Anterior cingulate cortex (tissue), 58 donors: Measurements from ENCODE around the gene CYP4F11.
"Not testable (repeated sequence)": the region's sequence is repeated elsewhere in the genome, so short reads cannot be mapped to it uniquely, and the experiment has no call there.

Experiments
- DNase-seq, 58 donors: peaks; one replicate each; lab custom pipeline; 2025; lab: John Stamatoyannopoulos, UW

Gene CYP4F11

GRCh38 chr19:15923702-15924101 lies 10.6 kb downstream of the CYP4F11 start:
- DNase-seq: no peak

DNA sequence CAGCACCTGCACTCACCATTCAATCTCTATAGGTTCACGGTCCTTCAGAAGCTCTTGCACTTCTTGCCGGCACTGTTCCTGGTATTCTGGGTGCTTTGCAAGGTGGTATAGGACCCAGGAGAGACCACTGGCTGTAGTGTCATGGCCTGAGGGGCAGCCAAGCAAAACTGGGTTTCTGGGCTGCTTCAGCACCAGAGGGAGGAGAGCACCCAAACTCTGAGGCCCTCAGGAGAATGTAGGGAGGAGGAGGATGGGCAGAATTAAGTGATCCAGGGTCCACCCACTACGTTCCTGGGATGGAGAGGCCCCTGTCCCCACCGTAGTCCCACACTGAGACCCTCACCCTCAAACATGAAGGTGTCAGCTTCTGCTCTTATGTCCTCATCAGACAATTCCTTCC lies 12.3 kb downstream of the CYP4F11 start:
- no peak for DNase-seq

- DNase-seq: no peak
Observed at GRCh38 chr19:15919243-15919642, 15.1 kb downstream of the CYP4F11 start.

DNA sequence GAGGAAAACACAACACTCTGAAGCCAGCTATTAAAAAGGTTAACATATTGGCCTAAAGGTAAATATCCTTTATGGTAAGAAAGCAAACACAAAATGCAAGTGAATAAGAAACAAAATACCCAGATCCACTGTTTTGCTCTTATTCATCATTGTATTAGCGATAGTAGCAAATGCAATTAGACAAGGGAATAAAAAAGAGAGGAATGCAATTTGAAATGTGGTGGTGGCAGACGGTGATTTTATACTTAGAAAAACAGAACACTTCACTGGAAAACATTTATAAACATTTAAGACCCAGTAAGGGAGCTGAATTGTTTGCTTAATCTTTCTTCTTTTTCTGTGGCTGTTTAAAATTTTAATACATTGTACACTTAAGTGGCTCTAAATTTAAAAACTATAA lies 19.2 kb downstream of the CYP4F11 start:
- no peak for DNase-seq

DNA sequence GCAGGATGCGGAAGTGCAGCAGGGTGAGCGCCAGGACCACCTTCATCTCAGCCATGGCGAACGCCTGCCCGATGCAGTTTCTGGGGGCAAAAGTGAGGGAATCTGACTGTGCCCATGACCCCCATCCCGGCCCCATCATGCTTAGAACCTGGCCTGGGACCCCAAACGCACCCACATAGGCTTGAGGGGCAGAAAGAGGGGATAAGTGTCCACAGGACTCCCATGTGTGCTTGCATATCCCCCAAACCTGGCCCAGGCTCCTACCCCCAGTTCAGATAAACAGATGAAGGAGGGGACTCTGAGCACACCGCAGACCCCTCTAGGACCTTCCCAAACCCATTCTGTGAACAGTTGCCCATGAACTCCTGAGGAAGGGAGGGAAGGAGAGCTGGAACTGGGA lies 20.5 kb downstream of the CYP4F11 start:
- DNase-seq: no peak

DNA sequence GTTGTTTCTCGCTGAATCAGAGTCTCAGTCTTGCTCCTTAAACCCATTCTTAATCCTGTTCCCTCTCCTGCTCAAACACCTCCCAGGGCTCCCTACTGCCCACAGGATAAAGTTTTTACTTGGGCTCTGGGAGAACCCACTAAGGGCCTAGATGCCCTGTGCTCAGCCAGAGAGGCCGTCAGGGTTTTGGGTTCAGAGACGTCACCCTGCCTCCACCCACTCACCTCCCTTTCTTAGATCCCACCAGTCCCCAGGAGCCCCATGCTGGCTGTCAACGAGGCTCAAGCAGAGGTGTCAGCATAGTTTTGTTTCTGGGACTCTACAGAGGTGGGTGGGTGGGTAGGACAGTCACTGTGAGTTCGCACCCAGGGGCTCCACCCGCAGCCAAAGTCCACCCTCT lies 20.9 kb downstream of the CYP4F11 start:
- no peak for DNase-seq

- no peak for DNase-seq
Observed at GRCh38 chr19:15911599-15912235, 22.6 kb downstream of the CYP4F11 start.

DNA sequence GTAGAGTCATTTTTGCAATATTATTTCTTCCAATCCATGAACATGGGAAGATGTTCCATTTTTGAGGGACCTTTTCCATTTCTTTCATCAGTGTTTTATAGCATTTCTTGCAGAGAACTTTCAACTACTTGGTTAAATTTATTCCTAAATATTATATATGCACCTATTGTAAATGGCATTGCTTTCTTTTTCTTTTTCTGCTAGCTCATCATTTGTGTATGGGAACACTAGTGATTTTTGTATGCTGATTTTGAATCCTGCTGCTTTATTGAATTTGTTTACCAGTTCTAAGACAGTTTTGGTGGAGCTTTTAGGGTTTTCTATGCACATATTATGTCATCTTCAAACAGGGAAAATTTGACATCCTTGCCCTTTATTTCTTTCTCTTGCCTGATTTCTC lies 29.3 kb downstream of the CYP4F11 start:
- DNase-seq: no peak

GRCh38 chr19:15902898-15903297 lies 31.4 kb downstream of the CYP4F11 start:
- DNase-seq: not testable (repeated sequence)

- DNase-seq: no peak
Observed at GRCh38 chr19:15902254-15902653, 32.1 kb downstream of the CYP4F11 start.

- DNase-seq: no peak
Observed at GRCh38 chr19:15900504-15900903, 33.8 kb downstream of the CYP4F11 start.

DNA sequence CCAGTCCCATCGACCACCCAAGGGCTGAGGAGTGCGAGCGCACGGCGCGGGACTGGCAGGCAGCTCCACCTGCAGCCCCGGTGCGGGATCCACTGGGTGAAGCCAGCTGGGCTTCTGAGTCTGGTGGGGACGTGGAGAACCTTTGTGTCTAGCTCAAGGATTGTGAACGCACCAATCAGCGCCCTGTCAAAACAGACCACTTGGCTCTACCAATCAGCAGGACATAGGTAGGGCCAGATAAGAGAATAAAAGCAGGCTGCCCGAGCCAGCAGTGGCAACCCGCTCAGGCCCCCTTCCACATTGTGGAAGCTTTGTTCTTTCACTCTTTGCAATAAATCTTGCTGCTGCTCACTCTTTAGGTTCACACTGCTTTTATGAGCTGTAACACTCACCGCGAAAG lies 34.3 kb downstream of the CYP4F11 start:
- DNase-seq: not testable (repeated sequence)

- not testable (repeated sequence) for DNase-seq
Observed at GRCh38 chr19:15899561-15899960, 34.8 kb downstream of the CYP4F11 start.

DNA sequence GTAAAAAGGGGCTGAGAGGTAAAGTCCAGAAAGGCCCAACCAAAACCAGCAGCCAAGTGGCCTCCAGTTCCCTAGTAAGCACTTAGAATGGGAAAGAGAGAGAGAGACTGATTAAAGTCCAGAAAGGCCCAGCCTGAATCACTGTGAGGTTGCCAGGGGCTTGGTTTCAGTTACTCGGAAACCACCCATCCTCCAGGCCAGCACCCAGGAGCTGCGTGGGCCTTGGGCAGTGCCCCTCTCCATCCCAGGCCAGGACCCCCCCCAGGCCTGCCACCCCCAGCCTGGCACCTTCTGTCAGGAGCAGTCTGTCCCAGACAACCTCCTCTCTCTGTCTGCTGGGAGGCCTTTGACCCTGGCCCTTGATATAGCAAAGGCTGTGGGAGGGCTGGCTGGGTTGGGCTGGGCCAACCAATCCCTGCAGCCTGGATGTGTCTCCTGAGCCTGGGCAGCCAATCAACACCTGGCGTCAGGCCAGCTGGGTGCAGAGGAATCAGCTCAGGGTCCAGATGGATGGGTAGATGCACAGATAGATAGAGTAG lies 36.5 kb downstream of the CYP4F11 start, which contains the start of gene CYP4F2:
TSS of gene CYP4F2 (minus strand) at position 337 of the 539 bp plus-strand sequence. CDS start 463 bp downstream, outside the sequence.
- DNase-seq: no peak

- DNase-seq: peak in 1 of 58 donors; percentile 2
Observed at GRCh38 chr19:15897026-15897737, 37.1 kb downstream of the CYP4F11 start.

DNA sequence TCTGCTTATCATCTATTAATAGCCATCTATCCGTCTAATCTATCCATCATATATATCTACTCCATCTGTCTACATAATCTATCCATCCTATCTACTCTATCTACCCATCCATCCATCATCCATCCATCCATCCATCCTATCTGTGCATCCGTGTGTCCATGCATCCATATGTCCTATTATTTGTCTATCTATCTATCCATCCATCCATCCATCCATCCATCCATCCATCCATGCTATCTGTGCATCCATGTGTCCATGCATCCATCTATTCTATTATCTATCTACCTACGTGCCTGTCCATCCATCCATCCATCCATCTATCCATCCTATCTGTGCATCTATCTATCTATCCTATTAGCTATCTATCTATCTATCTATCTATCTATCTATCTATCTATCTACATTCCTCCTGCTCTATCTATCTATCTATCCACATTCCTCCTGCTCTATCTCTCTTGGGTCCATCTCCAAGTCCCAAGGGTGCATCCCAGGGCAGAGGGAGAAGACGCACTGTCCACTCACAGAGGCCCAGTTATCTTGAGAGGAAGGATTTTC lies 38.4 kb downstream of the CYP4F11 start:
- DNase-seq: no peak

DNA sequence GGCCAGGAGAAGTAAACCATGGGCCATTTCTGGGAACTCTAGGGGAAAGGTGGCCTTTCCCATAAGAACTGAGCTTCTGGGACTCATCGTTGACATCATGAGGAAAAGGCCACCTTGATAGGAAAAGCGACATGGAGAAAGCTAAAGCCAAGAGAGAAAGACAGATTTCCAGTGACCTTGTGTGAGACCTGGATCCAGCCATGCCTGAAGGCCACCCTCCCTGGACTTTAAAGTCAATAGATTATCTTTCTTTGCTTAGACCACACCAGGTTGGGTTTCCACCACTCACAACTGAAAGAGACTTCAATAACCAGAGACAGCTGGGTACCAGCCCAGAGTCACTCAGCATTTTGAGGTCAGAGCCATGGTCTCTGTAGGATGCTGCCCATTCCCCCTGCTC lies 40.0 kb downstream of the CYP4F11 start:
- no peak for DNase-seq

DNA sequence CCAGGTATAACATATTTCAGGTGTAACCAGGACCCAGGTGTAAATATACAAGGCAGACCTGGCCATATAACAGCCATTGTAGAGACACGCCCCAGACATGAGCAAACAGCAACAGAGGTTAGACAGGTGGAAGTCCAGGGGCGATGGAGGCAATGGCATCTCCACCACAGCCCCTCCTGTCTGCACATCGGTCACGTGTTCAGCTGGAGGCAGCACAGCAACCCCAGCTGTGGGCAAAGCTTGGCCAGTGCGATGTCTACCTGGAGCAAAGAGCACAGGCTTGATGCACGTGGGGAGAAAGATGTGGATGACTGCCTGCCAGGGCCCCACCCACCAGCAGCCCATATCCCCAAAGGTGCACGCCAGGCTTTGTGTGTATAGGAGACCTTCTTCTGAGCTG lies 40.9 kb downstream of the CYP4F11 start:
- DNase-seq: no peak

GRCh38 chr19:15892012-15892411 lies 42.3 kb downstream of the CYP4F11 start:
- DNase-seq: no peak

- DNase-seq: no peak
Observed at GRCh38 chr19:15891434-15891833, 42.9 kb downstream of the CYP4F11 start.

DNA sequence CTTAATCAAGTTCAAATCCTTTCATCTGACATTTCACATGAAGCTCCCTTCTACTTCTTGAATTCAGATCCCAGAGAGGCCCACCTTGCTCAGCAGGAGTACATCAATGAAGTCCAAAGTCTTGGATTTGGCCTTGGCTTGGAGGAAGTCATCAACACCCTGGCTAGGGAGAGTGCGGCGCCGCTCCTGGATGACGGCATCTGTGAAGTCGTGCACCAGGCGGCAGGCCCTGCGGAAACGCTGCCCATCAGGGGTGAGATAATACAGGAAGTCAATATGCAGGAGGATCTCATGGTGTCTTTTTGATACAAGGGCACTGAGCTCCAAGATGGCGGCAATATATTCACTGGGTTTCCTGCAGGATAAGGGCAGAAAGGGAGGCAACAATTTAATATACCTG lies 45.0 kb downstream of the CYP4F11 start:
- not testable (repeated sequence) for DNase-seq

GRCh38 chr19:15885919-15886318 lies 48.4 kb downstream of the CYP4F11 start:
- DNase-seq: no peak
